Measurements from ENCODE around the gene CLIP1.

CLIP1 gene

DNA sequence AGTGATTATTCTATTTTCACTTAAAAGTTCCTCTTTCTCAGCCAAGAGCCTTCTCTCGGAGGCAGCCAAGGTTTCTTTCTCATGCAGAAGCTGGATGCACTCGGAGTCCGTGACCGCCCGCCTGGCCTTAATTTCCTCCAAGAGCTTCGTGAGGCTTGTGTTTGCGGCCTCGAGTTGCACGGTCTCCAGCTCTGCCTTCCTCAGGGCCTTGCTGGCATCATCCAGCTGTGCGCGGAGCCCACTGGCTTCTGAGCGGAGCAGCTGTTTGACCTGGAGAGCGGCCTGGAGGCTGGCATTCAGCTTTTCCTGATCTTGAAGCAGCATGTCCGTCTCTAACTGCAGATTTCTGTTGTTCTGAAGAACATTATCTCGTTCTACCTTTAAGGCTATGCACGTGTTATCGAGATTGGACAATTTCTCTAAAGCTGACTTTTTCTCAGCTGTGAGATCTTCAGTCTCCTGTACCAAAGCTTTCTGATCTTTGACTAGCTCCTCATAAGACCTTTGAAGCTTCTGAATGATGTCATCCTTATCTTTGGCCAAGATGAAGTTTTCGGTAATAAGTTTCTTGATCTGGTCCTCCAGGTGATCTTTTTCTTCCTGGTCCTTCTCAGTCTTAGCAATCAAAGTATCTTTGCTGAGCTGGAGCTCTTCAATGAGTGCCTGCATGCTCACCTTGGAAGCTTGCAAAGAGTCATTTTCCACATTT, 99.0 kb downstream of the CLIP1 start:
- H3K36me3 ChIP-seq (ENCODE audit: control insufficient read depth, insufficient read depth, low read length, severe bottlenecking): peaks cover 54% of the 10 kb centered on the region

GRCh38 chr12:122322501-122322900, 100.0 kb downstream of the CLIP1 start:
- no peak overlapping the region for H3K9ac ChIP-seq (ENCODE audit: low read length)
- no peak overlapping the region for H3K4me3 ChIP-seq (ENCODE audit: low read length)
- peaks cover 50% of the 10 kb centered on the region for H3K36me3 ChIP-seq (ENCODE audit: control insufficient read depth, insufficient read depth, low read length, severe bottlenecking)
- peaks cover 18% of the 10 kb centered on the region for H3K4me1 ChIP-seq (ENCODE audit: control insufficient read depth, insufficient read depth, low read length)
- DNase-seq (ENCODE audit: low read depth): no peak
- no peaks in the 10 kb centered on the region for H3K9me3 ChIP-seq (ENCODE audit: control insufficient read depth, low read length)
- no peaks in the 10 kb centered on the region for H3K27me3 ChIP-seq (replicated peaks; ENCODE audit: control insufficient read depth, insufficient read depth, low read length)

More for the DNA sequence above, 99.0 kb downstream of the CLIP1 start:
- DNase-seq (ENCODE audit: low read depth): no peak
- peaks cover 12% of the 10 kb centered on the region for H3K4me1 ChIP-seq (ENCODE audit: control insufficient read depth, insufficient read depth, low read length)
- no peak overlapping the region for H3K4me3 ChIP-seq (ENCODE audit: low read length)
- H3K9me3 ChIP-seq (ENCODE audit: control insufficient read depth, low read length): no peaks in the 10 kb centered on the region
- H3K27me3 ChIP-seq (replicated peaks; ENCODE audit: control insufficient read depth, insufficient read depth, low read length): no peaks in the 10 kb centered on the region
- no peak overlapping the region for H3K9ac ChIP-seq (ENCODE audit: low read length)

GRCh38 chr12:122318607-122319605, 103.6 kb downstream of the CLIP1 start:
- H3K4me1 ChIP-seq (ENCODE audit: control insufficient read depth, insufficient read depth, low read length): peaks cover 18% of the 10 kb centered on the region
- DNase-seq (ENCODE audit: low read depth): peak; percentile 96

DNA sequence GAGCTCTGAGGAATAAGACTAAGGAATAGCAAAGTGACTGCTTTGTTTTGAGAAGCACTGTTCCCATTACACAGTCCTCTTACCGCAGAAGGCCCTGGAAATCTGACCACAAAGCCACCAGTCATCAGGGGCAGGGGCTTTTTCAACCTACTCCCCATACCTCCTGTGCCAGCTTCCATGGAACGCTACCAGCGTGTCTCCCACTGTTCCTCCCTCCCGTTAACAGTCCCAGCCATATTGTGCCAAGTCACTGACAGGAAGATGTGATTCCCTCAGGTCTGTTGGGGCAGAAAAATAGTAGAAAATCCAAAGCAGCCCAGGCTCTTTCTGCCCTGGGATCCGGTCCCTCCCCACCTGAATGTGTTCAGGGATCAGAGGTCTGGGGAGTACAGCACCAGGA, 109.5 kb downstream of the CLIP1 start:
- Histone ChIP-seq H3K4me3 (ENCODE audit: low read length) (no peak overlapping the region), H3K36me3 (ENCODE audit: control insufficient read depth, insufficient read depth, low read length, severe bottlenecking) (peaks cover 77% of the 10 kb centered on the region), H3K4me1 (ENCODE audit: control insufficient read depth, insufficient read depth, low read length) (peaks cover 1% of the 10 kb centered on the region), H3K9me3 (ENCODE audit: control insufficient read depth, low read length) (no peaks in the 10 kb centered on the region), H3K27me3 (replicated peaks; ENCODE audit: control insufficient read depth, insufficient read depth, low read length) (no peaks in the 10 kb centered on the region), H3K9ac (ENCODE audit: low read length) (no peak overlapping the region)
- DNase-seq (ENCODE audit: low read depth): no peak

More at GRCh38 chr12:122318607-122319605, 103.6 kb downstream of the CLIP1 start:
- no peaks in the 10 kb centered on the region for H3K9me3 ChIP-seq (ENCODE audit: control insufficient read depth, low read length)
- no peak overlapping the region for H3K4me3 ChIP-seq (ENCODE audit: low read length)
- H3K27me3 ChIP-seq (replicated peaks; ENCODE audit: control insufficient read depth, insufficient read depth, low read length): no peaks in the 10 kb centered on the region
- H3K9ac ChIP-seq (ENCODE audit: low read length): peak overlapping the region; percentile 54
- H3K36me3 ChIP-seq (ENCODE audit: control insufficient read depth, insufficient read depth, low read length, severe bottlenecking): peaks cover 60% of the 10 kb centered on the region

GRCh38 chr12:122311696-122312095, 110.8 kb downstream of the CLIP1 start:
- H3K36me3 ChIP-seq (ENCODE audit: control insufficient read depth, insufficient read depth, low read length, severe bottlenecking): peaks cover 75% of the 10 kb centered on the region
- H3K4me3 ChIP-seq (ENCODE audit: low read length): no peak overlapping the region
- no peaks in the 10 kb centered on the region for H3K4me1 ChIP-seq (ENCODE audit: control insufficient read depth, insufficient read depth, low read length)
- H3K9me3 ChIP-seq (ENCODE audit: control insufficient read depth, low read length): no peaks in the 10 kb centered on the region
- no peak overlapping the region for H3K9ac ChIP-seq (ENCODE audit: low read length)
- no peaks in the 10 kb centered on the region for H3K27me3 ChIP-seq (replicated peaks; ENCODE audit: control insufficient read depth, insufficient read depth, low read length)
- no peak for DNase-seq (ENCODE audit: low read depth)

GRCh38 chr12:122310626-122311333, 111.7 kb downstream of the CLIP1 start:
- Histone ChIP-seq H3K9ac (ENCODE audit: low read length) (no peak overlapping the region), H3K4me3 (ENCODE audit: low read length) (no peak overlapping the region), H3K36me3 (ENCODE audit: control insufficient read depth, insufficient read depth, low read length, severe bottlenecking) (peaks cover 75% of the 10 kb centered on the region), H3K4me1 (ENCODE audit: control insufficient read depth, insufficient read depth, low read length) (no peaks in the 10 kb centered on the region), H3K9me3 (ENCODE audit: control insufficient read depth, low read length) (no peaks in the 10 kb centered on the region), H3K27me3 (replicated peaks; ENCODE audit: control insufficient read depth, insufficient read depth, low read length) (no peaks in the 10 kb centered on the region)
- no peak for DNase-seq (ENCODE audit: low read depth)

DNA sequence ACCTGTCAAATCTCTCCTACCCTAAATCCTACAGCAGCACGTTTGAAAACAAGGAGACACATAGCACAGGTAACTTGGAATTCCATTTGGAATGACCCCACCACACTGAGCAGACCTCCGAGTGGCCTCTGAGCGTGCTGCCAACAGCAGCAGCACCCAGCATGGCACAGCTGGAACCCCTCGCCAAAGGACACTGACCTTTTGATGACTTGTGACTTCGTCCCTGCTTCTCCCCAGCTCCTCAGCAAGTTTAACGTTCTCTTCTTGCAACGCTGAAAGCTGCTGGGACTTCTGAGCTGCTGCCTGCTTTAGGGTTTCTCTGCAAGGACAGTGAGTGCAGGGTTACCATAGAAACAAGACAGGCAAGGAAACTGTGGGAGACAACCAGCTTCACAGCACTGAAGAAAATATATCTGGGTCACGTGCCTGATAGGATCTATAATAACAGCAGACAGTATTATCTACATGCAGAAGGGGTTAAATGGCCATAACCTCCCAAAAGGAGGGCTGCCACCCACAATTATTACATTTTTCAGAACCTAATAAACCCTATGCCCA, 112.8 kb downstream of the CLIP1 start:
- H3K4me3 ChIP-seq (ENCODE audit: low read length): no peak overlapping the region

GRCh38 chr12:122308811-122309210, 113.7 kb downstream of the CLIP1 start:
- DNase-seq (ENCODE audit: low read depth): peak; percentile 67
- Histone ChIP-seq H3K9ac (ENCODE audit: low read length) (no peak overlapping the region), H3K4me1 (ENCODE audit: control insufficient read depth, insufficient read depth, low read length) (no peaks in the 10 kb centered on the region), H3K36me3 (ENCODE audit: control insufficient read depth, insufficient read depth, low read length, severe bottlenecking) (peaks cover 71% of the 10 kb centered on the region), H3K9me3 (ENCODE audit: control insufficient read depth, low read length) (no peaks in the 10 kb centered on the region), H3K27me3 (replicated peaks; ENCODE audit: control insufficient read depth, insufficient read depth, low read length) (no peaks in the 10 kb centered on the region), H3K4me3 (ENCODE audit: low read length) (no peak overlapping the region)

More for the DNA sequence above, 112.8 kb downstream of the CLIP1 start:
- H3K27me3 ChIP-seq (replicated peaks; ENCODE audit: control insufficient read depth, insufficient read depth, low read length): no peaks in the 10 kb centered on the region
- H3K4me1 ChIP-seq (ENCODE audit: control insufficient read depth, insufficient read depth, low read length): no peaks in the 10 kb centered on the region
- no peaks in the 10 kb centered on the region for H3K9me3 ChIP-seq (ENCODE audit: control insufficient read depth, low read length)
- no peak for DNase-seq (ENCODE audit: low read depth)
- peaks cover 75% of the 10 kb centered on the region for H3K36me3 ChIP-seq (ENCODE audit: control insufficient read depth, insufficient read depth, low read length, severe bottlenecking)
- no peak overlapping the region for H3K9ac ChIP-seq (ENCODE audit: low read length)

GRCh38 chr12:122306407-122306806, 116.1 kb downstream of the CLIP1 start:
- no peak overlapping the region for H3K4me3 ChIP-seq (ENCODE audit: low read length)
- H3K9me3 ChIP-seq (ENCODE audit: control insufficient read depth, low read length): no peaks in the 10 kb centered on the region
- no peaks in the 10 kb centered on the region for H3K4me1 ChIP-seq (ENCODE audit: control insufficient read depth, insufficient read depth, low read length)
- no peak for DNase-seq (ENCODE audit: low read depth)
- peaks cover 75% of the 10 kb centered on the region for H3K36me3 ChIP-seq (ENCODE audit: control insufficient read depth, insufficient read depth, low read length, severe bottlenecking)
- H3K27me3 ChIP-seq (replicated peaks; ENCODE audit: control insufficient read depth, insufficient read depth, low read length): no peaks in the 10 kb centered on the region
- no peak overlapping the region for H3K9ac ChIP-seq (ENCODE audit: low read length)

GRCh38 chr12:122304924-122305323, 117.5 kb downstream of the CLIP1 start:
- no peaks in the 10 kb centered on the region for H3K27me3 ChIP-seq (replicated peaks; ENCODE audit: control insufficient read depth, insufficient read depth, low read length)
- DNase-seq (ENCODE audit: low read depth): peak; percentile 20
- H3K4me1 ChIP-seq (ENCODE audit: control insufficient read depth, insufficient read depth, low read length): peaks cover 7% of the 10 kb centered on the region
- peaks cover 71% of the 10 kb centered on the region for H3K36me3 ChIP-seq (ENCODE audit: control insufficient read depth, insufficient read depth, low read length, severe bottlenecking)
- no peaks in the 10 kb centered on the region for H3K9me3 ChIP-seq (ENCODE audit: control insufficient read depth, low read length)
- no peak overlapping the region for H3K9ac ChIP-seq (ENCODE audit: low read length)
- H3K4me3 ChIP-seq (ENCODE audit: low read length): no peak overlapping the region
